Measurements from ENCODE around the gene ZNF22.

The ZNF22 gene

DNA sequence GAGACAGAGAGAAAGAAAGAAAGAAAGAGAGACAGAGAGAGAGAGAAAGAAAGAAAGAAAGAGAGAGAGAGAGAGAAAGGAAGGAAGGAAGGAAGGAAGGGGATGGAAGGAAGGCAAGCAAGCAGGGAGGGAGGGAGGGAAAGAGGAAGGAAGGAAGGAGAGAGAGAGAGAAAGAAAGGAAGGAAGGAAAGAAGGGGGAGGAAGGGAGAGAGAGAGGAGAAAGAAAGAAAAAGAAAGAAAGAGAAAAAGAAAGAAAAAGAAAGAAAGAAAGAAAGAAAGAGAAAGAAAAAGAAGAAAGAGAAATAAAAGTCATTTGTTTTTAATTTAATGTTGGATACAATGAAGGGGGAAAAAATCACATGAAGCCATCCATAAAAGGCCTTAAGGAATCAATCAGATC lies 45.8 kb upstream of the ZNF22 start:
- H3K27me3 ChIP-seq (ENCODE audit: control insufficient read depth, insufficient read depth, low read length) = no peaks in the 10 kb centered on the region
- H3K27ac ChIP-seq = no peak overlapping the region
- H2AFZ ChIP-seq = no peak overlapping the region
- no peaks in the 10 kb centered on the region for H3K79me2 ChIP-seq
- H3K9me3 ChIP-seq (ENCODE audit: control insufficient read depth, low read length) = no peaks in the 10 kb centered on the region
- TF ChIP-seq, protein P1, sequence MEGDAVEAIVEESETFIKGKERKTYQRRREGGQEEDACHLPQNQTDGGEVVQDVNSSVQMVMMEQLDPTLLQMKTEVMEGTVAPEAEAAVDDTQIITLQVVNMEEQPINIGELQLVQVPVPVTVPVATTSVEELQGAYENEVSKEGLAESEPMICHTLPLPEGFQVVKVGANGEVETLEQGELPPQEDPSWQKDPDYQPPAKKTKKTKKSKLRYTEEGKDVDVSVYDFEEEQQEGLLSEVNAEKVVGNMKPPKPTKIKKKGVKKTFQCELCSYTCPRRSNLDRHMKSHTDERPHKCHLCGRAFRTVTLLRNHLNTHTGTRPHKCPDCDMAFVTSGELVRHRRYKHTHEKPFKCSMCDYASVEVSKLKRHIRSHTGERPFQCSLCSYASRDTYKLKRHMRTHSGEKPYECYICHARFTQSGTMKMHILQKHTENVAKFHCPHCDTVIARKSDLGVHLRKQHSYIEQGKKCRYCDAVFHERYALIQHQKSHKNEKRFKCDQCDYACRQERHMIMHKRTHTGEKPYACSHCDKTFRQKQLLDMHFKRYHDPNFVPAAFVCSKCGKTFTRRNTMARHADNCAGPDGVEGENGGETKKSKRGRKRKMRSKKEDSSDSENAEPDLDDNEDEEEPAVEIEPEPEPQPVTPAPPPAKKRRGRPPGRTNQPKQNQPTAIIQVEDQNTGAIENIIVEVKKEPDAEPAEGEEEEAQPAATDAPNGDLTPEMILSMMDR (IDR thresholded peaks at IDR 0.05) = no peak
- no peaks in the 10 kb centered on the region for H3K36me3 ChIP-seq (ENCODE audit: control insufficient read depth, insufficient read depth, low read length)
- H3K4me2 ChIP-seq (ENCODE audit: low read length) = no peak overlapping the region
- peaks cover 9% of the 10 kb centered on the region for H3K4me1 ChIP-seq
- H3K9ac ChIP-seq = no peak overlapping the region
- no peak overlapping the region for H3K4me3 ChIP-seq (ENCODE audit: low read depth, low read length)

DNA sequence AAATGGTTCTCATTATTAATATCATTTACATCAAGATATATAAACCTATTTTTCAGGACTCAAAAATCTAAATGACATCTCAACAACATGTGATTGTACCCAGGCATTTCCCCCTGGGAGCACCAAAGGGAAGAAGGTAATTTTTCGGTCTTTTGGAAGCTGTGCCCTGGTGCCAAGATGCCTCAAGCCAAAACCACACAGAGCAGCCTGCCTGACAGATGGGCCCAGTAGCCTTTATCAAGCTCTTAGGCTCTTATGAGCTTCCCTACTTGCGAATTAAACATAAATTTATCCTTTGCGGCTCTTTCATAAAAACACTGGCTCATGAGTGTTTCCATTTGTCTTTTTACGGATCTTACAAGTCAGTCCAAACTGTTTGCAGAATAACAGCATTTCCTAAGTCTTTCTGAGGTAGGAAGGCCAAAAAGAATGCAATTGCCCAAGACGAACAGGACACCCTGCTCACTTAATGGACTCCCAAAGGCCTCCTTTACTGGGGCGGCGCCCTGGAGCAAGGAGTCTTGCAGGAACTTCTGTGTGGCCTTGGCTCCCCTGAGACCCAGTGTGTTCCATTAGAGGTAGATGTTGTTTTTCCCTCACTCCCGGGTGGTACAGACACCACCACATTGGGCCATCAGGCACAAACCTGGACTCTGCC lies 45.2 kb upstream of the ZNF22 start:
- H3K79me2 ChIP-seq = peaks cover 5% of the 10 kb centered on the region
- no peak overlapping the region for H3K9ac ChIP-seq
- peaks cover 15% of the 10 kb centered on the region for H3K4me1 ChIP-seq
- no peaks in the 10 kb centered on the region for H3K36me3 ChIP-seq (ENCODE audit: control insufficient read depth, insufficient read depth, low read length)
- no peaks in the 10 kb centered on the region for H3K9me3 ChIP-seq (ENCODE audit: control insufficient read depth, low read length)
- no peaks in the 10 kb centered on the region for H3K27me3 ChIP-seq (ENCODE audit: control insufficient read depth, insufficient read depth, low read length)
- no peak overlapping the region for H2AFZ ChIP-seq
- H3K4me2 ChIP-seq (ENCODE audit: low read length) = no peak overlapping the region
- no peak overlapping the region for H3K27ac ChIP-seq
- TF ChIP-seq, protein P1 (IDR thresholded peaks at IDR 0.05) = no peak
- no peak overlapping the region for H3K4me3 ChIP-seq (ENCODE audit: low read depth, low read length)

DNA sequence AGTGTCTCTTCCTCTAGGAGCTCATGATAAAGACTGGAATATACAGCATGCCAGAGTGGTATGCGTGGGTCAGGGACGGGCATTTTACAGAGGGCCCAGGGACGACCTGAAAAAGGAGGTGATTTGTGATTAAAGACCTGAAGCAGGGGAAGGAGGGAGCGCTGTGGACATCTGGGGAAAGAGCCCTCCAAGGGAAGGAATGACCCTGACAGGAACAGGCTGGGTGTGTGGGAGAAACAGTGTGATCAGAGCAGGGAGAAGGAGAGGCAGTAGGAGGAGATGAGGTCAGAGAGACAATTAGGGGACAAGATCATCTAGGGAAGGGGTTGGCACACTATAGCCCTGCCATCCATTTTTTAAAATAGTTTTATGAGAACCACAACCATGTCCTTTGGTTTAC lies 44.5 kb upstream of the ZNF22 start:
- peaks cover 6% of the 10 kb centered on the region for H3K79me2 ChIP-seq
- TF ChIP-seq, protein P1 (IDR thresholded peaks at IDR 0.05) = no peak
- no peak overlapping the region for H2AFZ ChIP-seq
- no peaks in the 10 kb centered on the region for H3K27me3 ChIP-seq (ENCODE audit: control insufficient read depth, insufficient read depth, low read length)
- no peak overlapping the region for H3K9ac ChIP-seq
- no peak overlapping the region for H3K27ac ChIP-seq
- no peak overlapping the region for H3K4me2 ChIP-seq (ENCODE audit: low read length)
- H3K36me3 ChIP-seq (ENCODE audit: control insufficient read depth, insufficient read depth, low read length) = no peaks in the 10 kb centered on the region
- no peak overlapping the region for H3K4me3 ChIP-seq (ENCODE audit: low read depth, low read length)
- H3K9me3 ChIP-seq (ENCODE audit: control insufficient read depth, low read length) = no peaks in the 10 kb centered on the region
- peaks cover 22% of the 10 kb centered on the region for H3K4me1 ChIP-seq

DNA sequence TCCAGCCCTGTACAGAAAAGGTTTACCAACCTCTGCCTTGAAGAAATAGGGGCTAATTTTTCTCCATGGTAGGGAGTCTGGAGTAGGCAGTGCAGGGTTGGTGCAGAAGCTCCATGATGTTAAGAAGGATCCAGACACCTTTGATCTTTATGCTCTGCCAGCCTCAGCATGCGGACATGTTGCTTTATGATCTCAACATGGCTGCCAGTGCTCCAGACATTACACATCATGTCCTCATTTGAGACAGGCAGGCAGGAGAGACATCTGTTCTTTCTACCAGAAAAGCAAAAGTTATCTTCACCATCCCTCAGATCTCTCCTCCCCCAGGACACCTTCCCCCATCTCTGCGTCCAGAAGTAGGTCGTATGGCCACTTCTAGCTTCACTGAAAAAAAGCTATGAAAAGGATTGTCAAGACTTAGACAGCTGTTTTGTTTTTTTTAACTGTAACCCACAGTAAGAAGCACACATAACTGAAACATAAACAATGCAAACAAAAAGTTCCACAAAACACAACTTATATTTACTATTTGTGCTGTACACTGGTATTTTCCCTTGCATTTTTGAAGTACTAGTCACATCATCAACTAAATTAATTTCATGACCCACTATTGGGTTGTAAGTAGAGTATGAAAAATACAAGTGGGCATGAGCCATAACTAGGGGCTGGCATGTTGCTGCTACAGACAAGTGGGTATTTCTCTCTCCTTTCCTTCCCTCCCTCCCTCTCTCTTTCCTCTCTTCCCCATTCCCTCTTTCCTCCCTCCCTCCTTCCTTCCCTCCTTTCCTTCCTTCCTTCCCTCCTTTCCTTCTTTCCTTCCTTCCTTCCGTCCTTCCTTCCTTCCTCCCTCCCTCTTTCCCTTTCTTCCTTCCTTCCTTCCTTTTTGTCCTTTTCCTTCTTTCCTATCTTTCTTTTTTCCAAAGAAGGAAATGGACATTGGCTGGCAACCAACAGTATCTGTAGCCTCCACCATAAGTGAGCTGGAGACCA lies 43.7 kb upstream of the ZNF22 start:
- Histone ChIP-seq H3K4me1 (peaks cover 26% of the 10 kb centered on the region), H3K4me2 (ENCODE audit: low read length) (no peak overlapping the region), H3K27ac (no peak overlapping the region), H3K79me2 (peaks cover 9% of the 10 kb centered on the region), H3K36me3 (ENCODE audit: control insufficient read depth, insufficient read depth, low read length) (no peaks in the 10 kb centered on the region), H3K27me3 (ENCODE audit: control insufficient read depth, insufficient read depth, low read length) (no peaks in the 10 kb centered on the region), H2AFZ (no peak overlapping the region), H3K9ac (no peak overlapping the region), H3K4me3 (ENCODE audit: low read depth, low read length) (no peak overlapping the region), H3K9me3 (ENCODE audit: control insufficient read depth, low read length) (no peaks in the 10 kb centered on the region)
- TF ChIP-seq, protein P1 (IDR thresholded peaks at IDR 0.05) = no peak
